HCT116 (cell line): ENCODE results near the gene LYPD3. TPM values are rescaled to one million over a fixed set of nuclear protein-coding genes. Genes with fewer than 3 reads are reported as not detected.
"Not testable (repeated sequence)": the region's sequence is repeated elsewhere in the genome, so short reads cannot be mapped to it uniquely, and the experiment has no call there.

ENCODE experiments used
- ATAC-seq: fragments of 200-7000 bp; cut with Tn5 transposase; 2 replicates; pipeline ENCODE4 v1.9.1; 2020; ENCODE audit warnings: mild to moderate bottlenecking, moderate library complexity
- Bru-seq: library from RNA; stranded (reverse); fragments of 400-500 nt; gene quantifications from one replicate; lab custom pipeline; 2021; lab: Mats Ljungman, UMichigan
- BruChase-seq, 2 experiments: library from RNA; stranded (reverse); fragments of 400-500 nt; gene quantifications; one replicate each; lab custom pipeline; 2021; lab: Mats Ljungman, UMichigan
- BruUV-seq: library from RNA; stranded (reverse); fragments of 400-500 nt; replicated peaks from 2 replicates; lab custom pipeline; 2021; lab: Mats Ljungman, UMichigan
- CTCF ChIA-PET: fragments of 300-600 bp; sonication (Branson Sonifier 250); formaldehyde crosslinking; loops from one replicate; lab custom pipeline; 2021; ENCODE audit warnings: antibody characterized with exemption; lab: Charles Lee
- POLR2A ChIA-PET: fragments of 300-600, 350-600 bp; sonication (Branson Sonifier 250); formaldehyde crosslinking; loops from one replicate; lab custom pipeline; 2021; ENCODE audit warnings: antibody characterized with exemption; lab: Charles Lee
- RAD21 ChIA-PET, 2 experiments: fragments of 300-600 bp; sonication (Branson Sonifier 250); formaldehyde crosslinking; loops; one replicate each; lab custom pipeline; 2023; ENCODE audit warnings: low total read pairs in 2 of 2; ENCODE audit not compliant: uncharacterized antibody in 2 of 2, unreplicated experiment in 2 of 2, low non-redundant PET in 1 of 2; lab: Charles Lee
- DNase-seq: peaks from one replicate; pipeline ENCODE4 v3.0.0-alpha.2; 2010; ENCODE audit warnings: low read depth, low spot score
- H2AFZ ChIP-seq: fragments of 200-600 bp; shearing (Covaris generic), sonication (generic); 2 replicates; pipeline ENCODE4 v1.6.1; 2017; ENCODE audit warnings: low read depth, mixed run types, mixed read lengths, antibody characterized with exemption, low read length; ENCODE audit not compliant: poor library complexity, severe bottlenecking
- H3K27ac ChIP-seq: 2 replicates; pipeline ENCODE4 v1.5.1; 2012; ENCODE audit warnings: low read depth, low read length
- H3K27me3 ChIP-seq: fragments of 200-600 bp; sonication (generic); 2 replicates; pipeline ENCODE4 v1.6.1; 2016; ENCODE audit warnings: mixed run types, low read length, mixed read lengths; ENCODE audit not compliant: insufficient read depth
- H3K36me3 ChIP-seq, 2 experiments: fragments of 200-500 bp in 1 of 2; fragments of 200-600 bp in 1 of 2; sonication (Bioruptor generic) in 1 of 2; sonication (generic) in 1 of 2; 2 replicates each; pipeline versions ENCODE4 v1.5.1 to v1.6.1; 2014 to 2016; ENCODE audit warnings: low read length in 2 of 2, inconsistent platforms in 1 of 2, mixed read lengths in 1 of 2, mixed run types in 1 of 2; ENCODE audit not compliant: insufficient read depth in 2 of 2, control insufficient read depth in 1 of 2
- H3K4me1 ChIP-seq, 2 experiments: fragments of 200-600 bp in 1 of 2; sonication (generic) in 1 of 2; 2 replicates each; pipeline versions ENCODE4 v1.5.1 to v1.6.1; 2012 to 2017; ENCODE audit warnings: low read length in 2 of 2, inconsistent platforms in 1 of 2, mild to moderate bottlenecking in 1 of 2, mixed read lengths in 1 of 2, mixed run types in 1 of 2, moderate library complexity in 1 of 2; ENCODE audit not compliant: insufficient read depth in 2 of 2, control insufficient read depth in 1 of 2
- H3K4me2 ChIP-seq: fragments of 200-600 bp; sonication (generic); 2 replicates; pipeline ENCODE4 v1.6.1; 2017; ENCODE audit warnings: mixed run types, low read length, mixed read lengths
- H3K4me3 ChIP-seq, 2 experiments: fragments of 200-600 bp in 1 of 2; sonication (generic) in 1 of 2; replicated peaks in 1 of 2; 2 replicates each; pipeline ENCODE4 v1.5.1; 2011 to 2016; ENCODE audit warnings: low read length in 2 of 2, control low read depth in 1 of 2, low read depth in 1 of 2, mild to moderate bottlenecking in 1 of 2, mixed read lengths in 1 of 2, mixed run types in 1 of 2
- H3K79me2 ChIP-seq: fragments of 200-600 bp; sonication (generic); 2 replicates; pipeline ENCODE4 v1.6.1; 2017; ENCODE audit warnings: mild to moderate bottlenecking, mixed run types, low read length, moderate library complexity, mixed read lengths; ENCODE audit not compliant: insufficient read depth
- H3K9ac ChIP-seq: fragments of 200-600 bp; sonication (generic); 2 replicates; pipeline ENCODE4 v1.6.1; 2016; ENCODE audit warnings: low read length, mixed read lengths
- H3K9me2 ChIP-seq: fragments of 200-600 bp; sonication (generic), shearing (Covaris generic); 2 replicates; pipeline ENCODE4 v1.6.1; 2017; ENCODE audit warnings: mixed run types, mild to moderate bottlenecking, moderate library complexity; ENCODE audit not compliant: insufficient read depth
- H3K9me3 ChIP-seq, 2 experiments: fragments of 200-500 bp in 1 of 2; fragments of 200-600 bp in 1 of 2; sonication (Bioruptor generic) in 1 of 2; sonication (generic) in 1 of 2; 2 replicates each; pipeline ENCODE4 v1.6.1; 2014 to 2017; ENCODE audit warnings: low read length in 2 of 2, mixed read lengths in 2 of 2, inconsistent platforms in 1 of 2, low read depth in 1 of 2, mild to moderate bottlenecking in 1 of 2, mixed run types in 1 of 2, moderate library complexity in 1 of 2; ENCODE audit not compliant: control insufficient read depth in 1 of 2, insufficient read depth in 1 of 2
- H4K20me1 ChIP-seq: fragments of 200-600 bp; sonication (generic), shearing (Covaris generic); 2 replicates; pipeline ENCODE4 v1.6.1; 2017; ENCODE audit warnings: mixed run types, mild to moderate bottlenecking, moderate library complexity; ENCODE audit not compliant: insufficient read depth
- CEBPB ChIP-seq: IDR thresholded peaks from 2 replicates; pipeline ENCODE4 v1.6.1; 2012; ENCODE audit warnings: low read depth
- FOSL1 ChIP-seq: IDR thresholded peaks from 2 replicates; pipeline ENCODE4 v1.6.1; 2012; ENCODE audit warnings: low read depth
- JUND ChIP-seq: IDR thresholded peaks from 2 replicates; pipeline ENCODE4 v1.6.1; 2012
- MAX ChIP-seq: IDR thresholded peaks from 2 replicates; pipeline ENCODE4 v1.6.1; 2012
- POLR2AphosphoS5 ChIP-seq: IDR thresholded peaks from 2 replicates; pipeline ENCODE4 v1.6.1; 2011; ENCODE audit warnings: mild to moderate bottlenecking, low read depth, low read length, moderate library complexity
- SP1 ChIP-seq: IDR thresholded peaks from 2 replicates; pipeline ENCODE4 v1.6.1; 2012; ENCODE audit warnings: low read depth
- TCF7L2 ChIP-seq: IDR thresholded peaks from 2 replicates; pipeline ENCODE4 v1.7.0; 2011; ENCODE audit warnings: borderline replicate concordance, inconsistent platforms; ENCODE audit not compliant: insufficient read depth, insufficient read length; ENCODE audit errors: extremely low read depth
- intact Hi-C: fragments of 100-400 bp; cut with micrococcal nuclease; formaldehyde crosslinking; loops from 2 replicates; pipeline ENCODE4 v1.10.0; 2022
- long read RNA-seq: library from polyadenylated mRNA; unstranded; transcript quantifications from one replicate; pipeline ENCODE4 v2.0.0, GENCODE V29; 2021; ENCODE audit not compliant: unreplicated experiment
- polyA plus RNA-seq: library from polyadenylated mRNA; unstranded; fragments of >200 nt; gene quantifications from 2 replicates; pipeline ENCODE4 v1.2.1, GENCODE V29; 2012; ENCODE audit warnings: missing spikeins
- total RNA-seq: library from RNA; stranded (reverse); gene quantifications from one replicate; pipeline ENCODE4 v1.2.1, GENCODE V29; 2021; ENCODE audit not compliant: unreplicated experiment
- TF ChIP-seq, protein P1 (sequence below): IDR thresholded peaks from 2 replicates; pipeline ENCODE4 v1.6.1; 2012; ENCODE audit warnings: low read depth
- TF ChIP-seq, protein P2 (sequence below): IDR thresholded peaks from 2 replicates; pipeline ENCODE4 v1.6.1; 2012

Gene LYPD3
- 3.6 TPM for total RNA-seq
- 6.3 and 9.4 TPM in 2 replicates for polyA plus RNA-seq
- percentile 41 among the genes with signal in this experiment for Bru-seq, nascent RNA
- percentile 39 among the genes with signal in this experiment for BruChase-seq, experiment 1, labeled RNA remaining after a 6-hour chase
- percentile 52 among the genes with signal in this experiment for BruChase-seq, experiment 2, labeled RNA remaining after a 2-hour chase
- long read RNA-seq, partial matches to known transcripts, result 4 of 9 reads
- long read RNA-seq, other reads (novel, unspliced or antisense), result 1 of 9 reads

DNA sequence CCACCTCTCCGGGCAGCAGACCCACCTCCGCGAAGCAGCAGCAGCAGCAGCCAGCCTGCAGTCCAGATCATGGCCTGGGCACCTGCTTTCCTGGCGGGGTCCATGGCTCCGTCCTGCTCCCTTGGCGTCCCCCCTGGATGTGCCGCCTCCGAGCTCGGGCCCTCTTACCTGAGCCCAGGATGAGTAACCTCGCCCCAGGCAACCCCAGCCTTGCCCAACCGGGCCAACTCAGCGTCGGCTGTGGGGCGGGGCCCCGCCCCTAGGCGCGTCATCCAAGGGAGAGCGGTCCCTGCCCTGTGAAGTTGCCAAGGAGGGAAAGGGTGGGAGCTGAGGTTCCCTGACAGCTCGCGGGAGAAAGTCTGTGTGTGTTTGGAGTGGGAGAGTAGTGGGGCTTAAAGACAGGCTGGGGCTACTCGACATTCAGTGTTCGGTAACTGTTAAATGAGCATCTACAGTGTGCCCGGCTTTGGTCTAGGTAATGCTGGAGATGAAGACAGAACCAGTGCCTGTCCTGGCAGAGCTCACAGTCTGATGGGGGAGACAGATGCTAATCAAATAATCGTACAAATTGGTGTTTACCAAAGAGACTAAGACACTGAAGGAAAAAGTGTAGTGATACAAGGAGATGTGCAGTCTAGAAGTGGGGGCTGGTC lies at the start of gene LYPD3:
Gene LYPD3, minus strand, starts transcription at position 141 of the 653 bp plus-strand sequence. Its CDS starts 37 bp downstream, at position 104.
- H3K36me3 ChIP-seq, result no peaks in the 10 kb centered on the region
- TF ChIP-seq CEBPB (peak; percentile 78), POLR2AphosphoS5 (peak; percentile 44; the same call in 1 of the 2 replicates), FOSL1 (peak; percentile 66), JUND (peak; percentile 58), SP1 (peak; percentile 56), MAX (0 out of 2 replicates have a peak, but pooled peaks have one; percentile 31), TCF7L2 (peak; percentile 57)
- TF ChIP-seq, protein P1, sequence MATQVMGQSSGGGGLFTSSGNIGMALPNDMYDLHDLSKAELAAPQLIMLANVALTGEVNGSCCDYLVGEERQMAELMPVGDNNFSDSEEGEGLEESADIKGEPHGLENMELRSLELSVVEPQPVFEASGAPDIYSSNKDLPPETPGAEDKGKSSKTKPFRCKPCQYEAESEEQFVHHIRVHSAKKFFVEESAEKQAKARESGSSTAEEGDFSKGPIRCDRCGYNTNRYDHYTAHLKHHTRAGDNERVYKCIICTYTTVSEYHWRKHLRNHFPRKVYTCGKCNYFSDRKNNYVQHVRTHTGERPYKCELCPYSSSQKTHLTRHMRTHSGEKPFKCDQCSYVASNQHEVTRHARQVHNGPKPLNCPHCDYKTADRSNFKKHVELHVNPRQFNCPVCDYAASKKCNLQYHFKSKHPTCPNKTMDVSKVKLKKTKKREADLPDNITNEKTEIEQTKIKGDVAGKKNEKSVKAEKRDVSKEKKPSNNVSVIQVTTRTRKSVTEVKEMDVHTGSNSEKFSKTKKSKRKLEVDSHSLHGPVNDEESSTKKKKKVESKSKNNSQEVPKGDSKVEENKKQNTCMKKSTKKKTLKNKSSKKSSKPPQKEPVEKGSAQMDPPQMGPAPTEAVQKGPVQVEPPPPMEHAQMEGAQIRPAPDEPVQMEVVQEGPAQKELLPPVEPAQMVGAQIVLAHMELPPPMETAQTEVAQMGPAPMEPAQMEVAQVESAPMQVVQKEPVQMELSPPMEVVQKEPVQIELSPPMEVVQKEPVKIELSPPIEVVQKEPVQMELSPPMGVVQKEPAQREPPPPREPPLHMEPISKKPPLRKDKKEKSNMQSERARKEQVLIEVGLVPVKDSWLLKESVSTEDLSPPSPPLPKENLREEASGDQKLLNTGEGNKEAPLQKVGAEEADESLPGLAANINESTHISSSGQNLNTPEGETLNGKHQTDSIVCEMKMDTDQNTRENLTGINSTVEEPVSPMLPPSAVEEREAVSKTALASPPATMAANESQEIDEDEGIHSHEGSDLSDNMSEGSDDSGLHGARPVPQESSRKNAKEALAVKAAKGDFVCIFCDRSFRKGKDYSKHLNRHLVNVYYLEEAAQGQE, result no peak
- TF ChIP-seq, protein P2, sequence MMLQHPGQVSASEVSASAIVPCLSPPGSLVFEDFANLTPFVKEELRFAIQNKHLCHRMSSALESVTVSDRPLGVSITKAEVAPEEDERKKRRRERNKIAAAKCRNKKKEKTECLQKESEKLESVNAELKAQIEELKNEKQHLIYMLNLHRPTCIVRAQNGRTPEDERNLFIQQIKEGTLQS, result no peak
- TF ChIP-seq, all 23 proteins: peak for 7
- H3K27me3 ChIP-seq, result no peaks in the 10 kb centered on the region
- no peaks in the 10 kb centered on the region for H3K9me2 ChIP-seq
- H3K79me2 ChIP-seq, result no peaks in the 10 kb centered on the region
- DNase-seq, result peak; percentile 71
- intact Hi-C loops, result no loop called here
- H3K27ac ChIP-seq, result peak within 1 kb of the TSS; percentile 26; the same call in 1 of the 2 replicates
- peak within 1 kb of the TSS; percentile 83 for H2AFZ ChIP-seq
- no TSS peak for BruUV-seq
- RAD21 ChIA-PET, result no interaction called here
- POLR2A ChIA-PET, result interaction anchor here (1.3 kb wide), 1 partner anchor 9 kb away, joined by 3 read pairs; no protein-coding TSS in a partner anchor
- no peaks in the 10 kb centered on the region for H3K9me3 ChIP-seq
- H3K4me3 ChIP-seq, result peak within 1 kb of the TSS; percentile 35 to 73
- CTCF ChIA-PET, result interaction anchor here (1.6 to 3.0 kb wide), 2 partner anchors 19 to 54 kb away, joined by 5 to 19 read pairs; no protein-coding TSS in a partner anchor
- peak; percentile 55 for ATAC-seq
- peak within 1 kb of the TSS; percentile 100 for H3K4me2 ChIP-seq
- peaks cover 22 to 62% of the 10 kb centered on the region in 2 experiments for H3K4me1 ChIP-seq
- H4K20me1 ChIP-seq, result no peaks in the 10 kb centered on the region
- peak within 1 kb of the TSS; percentile 57 for H3K9ac ChIP-seq

- H3K27ac ChIP-seq, H3K4me2 ChIP-seq, RAD21 ChIA-PET, POLR2A ChIA-PET, H3K27me3 ChIP-seq, H2AFZ ChIP-seq, H3K9me3 ChIP-seq, intact Hi-C loops, ATAC-seq, BruUV-seq, H3K79me2 ChIP-seq, H3K4me1 ChIP-seq, H3K4me3 ChIP-seq, DNase-seq, H4K20me1 ChIP-seq, H3K36me3 ChIP-seq, H3K9ac ChIP-seq, H3K9me2 ChIP-seq: not testable (repeated sequence)
- CTCF ChIA-PET, result interaction anchor here (1.1 kb wide), 1 partner anchor 65 kb away, joined by 5 read pairs; no protein-coding TSS in a partner anchor
These were observed 47.0 kb upstream of the LYPD3 start for GRCh38 chr19:43512399-43512798.
